Gastroesophageal sphincter (tissue), 3 donors: ENCODE data around the gene PTPRS.

Experiments
- CTCF ChIP-seq, 4 experiments: fragments of 200-600 bp in 2 of 4; fragments of 450-650 bp in 2 of 4; sonication (generic) in 1 of 4; IDR thresholded peaks; one replicate each; pipeline ENCODE4 v1.5.1; 2017 to 2019; ENCODE audit warnings: antibody characterized with exemption in 4 of 4, mild to moderate bottlenecking in 2 of 4, moderate library complexity in 2 of 4
- EP300 ChIP-seq: sonication (generic); formaldehyde crosslinking; IDR thresholded peaks from one replicate; pipeline ENCODE4 v1.6.1; 2017; ENCODE audit warnings: antibody characterized with exemption, mild to moderate bottlenecking
- POLR2A ChIP-seq, 2 donors: fragments of 450-650 bp; IDR thresholded peaks; one replicate each; pipeline ENCODE4 v1.6.1; 2017; ENCODE audit warnings: antibody characterized with exemption in 2 of 2, mild to moderate bottlenecking in 2 of 2, moderate library complexity in 1 of 2
- POLR2AphosphoS5 ChIP-seq: sonication (generic); formaldehyde crosslinking; IDR thresholded peaks from one replicate; pipeline ENCODE4 v1.6.1; 2017; ENCODE audit warnings: antibody characterized with exemption

- no peak for TF ChIP-seq CTCF (IDR thresholded peaks at IDR 0.05)
- no peak for TF ChIP-seq POLR2A (IDR thresholded peaks at IDR 0.05)
- TF ChIP-seq POLR2AphosphoS5, result no peak
- TF ChIP-seq EP300, result no peak
Measured at GRCh38 chr19:5314907-5315298, 25.7 kb downstream of the PTPRS start.
